HG03521 (cell line): ENCODE results near the gene NKAIN2.
"Not testable (repeated sequence)": the region's sequence is repeated elsewhere in the genome, so short reads cannot be mapped to it uniquely, and the experiment has no call there.

Experiments
- ATAC-seq: cut with Tn5 transposase; IDR thresholded peaks from one replicate; pipeline ENCODE4 v1.9.1; 2021; ENCODE audit warnings: mild to moderate bottlenecking, moderate library complexity; ENCODE audit not compliant: unreplicated experiment

Gene NKAIN2

DNA sequence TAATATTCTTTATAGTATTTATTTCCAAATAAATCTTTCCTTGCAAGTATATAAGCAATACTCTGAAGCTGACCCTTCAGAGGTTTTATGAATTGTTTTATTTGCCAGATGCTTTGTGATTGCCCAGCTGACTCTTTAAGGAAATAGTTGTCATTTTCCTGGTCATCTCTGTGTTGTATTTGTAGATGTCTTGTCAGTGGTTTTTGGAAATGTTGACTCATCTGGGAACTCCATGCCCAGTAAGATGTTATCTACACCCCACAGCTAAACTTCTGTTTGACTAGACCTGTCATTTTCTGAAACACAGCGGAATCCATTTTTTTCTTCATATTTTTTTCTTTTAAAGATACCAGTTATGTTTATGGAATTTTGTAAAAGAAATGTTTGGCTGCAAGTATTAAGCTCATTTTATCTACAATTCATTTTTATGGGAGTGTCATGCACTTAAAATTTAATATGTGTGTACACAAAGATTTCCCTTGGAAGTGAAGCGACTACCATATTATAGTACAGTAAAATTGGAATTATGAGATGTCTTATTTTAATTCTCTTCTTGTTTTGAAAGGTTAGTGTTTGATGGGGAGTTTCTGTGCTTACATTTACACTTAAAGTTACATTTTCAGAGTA is 491.0 kb downstream of the NKAIN2 start:
- no peak for ATAC-seq

DNA sequence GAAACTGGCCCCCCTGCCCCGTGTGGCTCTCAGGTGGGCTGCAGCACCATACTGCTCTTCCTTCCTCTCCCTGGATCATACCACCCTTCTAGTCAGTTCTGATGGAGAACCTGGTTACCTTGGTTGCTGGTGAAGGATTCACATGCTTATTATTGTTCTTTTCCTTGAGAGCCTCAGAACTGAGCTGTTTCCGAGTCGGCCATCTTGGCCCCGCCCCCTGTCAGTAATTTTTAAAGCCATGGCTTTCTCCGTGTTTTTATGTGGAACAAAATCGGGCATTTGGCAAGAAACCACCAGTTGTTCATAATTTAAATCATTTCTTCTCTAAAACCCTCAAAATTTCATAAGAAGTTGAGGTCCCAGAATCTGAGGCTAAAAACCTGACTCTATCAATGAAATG is 493.8 kb downstream of the NKAIN2 start:
- no peak for ATAC-seq

DNA sequence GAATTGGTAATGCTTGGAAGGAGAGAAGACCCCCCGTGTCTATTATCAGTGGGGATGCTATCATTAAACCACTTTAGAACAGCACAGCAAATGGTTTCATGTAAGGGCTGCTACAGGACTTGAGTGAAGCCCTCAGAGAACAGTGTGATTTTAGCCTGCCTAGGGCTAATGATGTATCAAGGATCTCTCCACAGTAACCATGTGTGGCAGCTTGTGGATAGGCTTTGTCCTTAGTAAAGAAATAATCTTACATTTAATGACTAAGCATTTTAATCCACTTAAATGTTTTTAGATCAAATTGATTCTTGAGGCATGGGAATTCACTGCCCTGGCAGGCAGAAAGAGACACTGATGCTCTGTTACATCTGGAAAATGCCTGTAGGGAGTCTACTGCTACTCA is 495.1 kb downstream of the NKAIN2 start:
- no peak for ATAC-seq

DNA sequence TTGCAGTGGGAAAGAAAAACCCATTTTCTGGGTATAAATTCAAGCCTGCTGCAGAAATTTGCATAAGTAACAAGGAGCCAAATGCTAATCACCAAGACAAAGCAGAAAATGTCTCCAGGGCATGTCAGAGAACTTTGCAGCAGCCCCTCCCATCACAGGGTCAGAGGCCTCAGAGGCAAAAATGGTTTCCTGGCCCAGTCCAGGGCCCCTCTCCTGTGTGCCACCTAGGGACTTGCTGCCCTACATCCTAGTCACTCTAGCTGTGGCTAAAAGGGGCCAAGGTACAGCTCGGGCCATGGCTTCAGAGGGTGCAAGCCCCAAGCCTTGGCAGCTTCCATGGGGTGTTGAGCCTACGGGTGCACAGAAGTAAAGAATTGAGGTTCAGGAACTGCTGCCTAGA is 497.2 kb downstream of the NKAIN2 start:
- ATAC-seq, result not testable (repeated sequence)

DNA sequence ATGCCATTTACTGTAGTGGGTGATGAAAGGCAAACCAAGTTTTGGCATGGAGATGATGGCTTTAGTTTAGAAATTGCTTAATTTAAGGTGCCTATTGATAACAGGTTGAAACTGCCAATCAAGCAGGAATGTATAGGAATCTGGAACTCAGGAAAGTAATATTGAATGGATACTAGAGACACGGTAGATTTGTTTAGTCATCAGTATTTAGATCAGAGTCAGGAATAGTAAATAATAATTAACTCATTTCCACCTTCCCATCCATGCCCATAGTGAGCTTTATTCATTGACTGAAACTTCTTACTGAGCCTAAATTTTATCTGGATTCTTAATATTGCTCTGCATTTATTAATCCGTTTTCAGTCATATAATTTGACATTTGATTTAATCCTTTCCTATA is 500.3 kb downstream of the NKAIN2 start:
- no peak for ATAC-seq

DNA sequence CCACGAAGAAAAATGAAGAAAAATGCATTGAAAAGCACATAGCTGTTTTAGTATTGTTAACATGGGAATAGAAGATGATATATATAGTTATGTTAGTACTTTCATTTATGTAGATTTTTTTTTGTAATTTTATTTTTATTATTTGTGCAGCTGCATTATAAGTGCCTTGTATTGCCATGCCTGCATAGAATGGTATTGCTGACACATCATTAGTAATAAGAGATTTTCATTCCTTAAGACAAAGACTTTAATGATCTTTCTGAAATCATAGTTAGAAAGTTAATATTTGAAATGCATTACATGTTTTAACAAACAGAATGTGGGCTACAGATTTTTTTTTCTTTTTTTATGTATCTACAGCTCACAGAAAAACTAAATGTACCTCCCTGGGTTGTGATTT is 506.5 kb downstream of the NKAIN2 start:
- no peak for ATAC-seq

DNA sequence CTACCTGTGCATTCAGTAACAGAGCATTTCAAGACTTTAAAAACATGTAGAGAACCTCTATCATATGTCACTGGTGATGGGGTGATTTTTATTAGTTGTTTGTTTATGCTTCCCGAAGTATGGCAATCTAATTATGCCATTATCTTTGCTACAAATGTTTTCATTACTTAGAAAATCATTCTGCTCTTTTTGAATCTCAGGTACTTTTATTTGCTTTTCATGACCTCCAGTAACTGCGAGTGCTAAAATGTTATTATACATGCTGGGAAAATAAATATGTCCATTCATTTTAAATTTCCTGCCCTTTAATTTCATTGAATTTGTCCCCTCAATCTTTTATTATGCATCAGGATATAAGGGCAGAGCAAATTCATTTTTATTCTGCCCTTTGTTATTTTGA is 515.7 kb downstream of the NKAIN2 start:
- no peak for ATAC-seq

DNA sequence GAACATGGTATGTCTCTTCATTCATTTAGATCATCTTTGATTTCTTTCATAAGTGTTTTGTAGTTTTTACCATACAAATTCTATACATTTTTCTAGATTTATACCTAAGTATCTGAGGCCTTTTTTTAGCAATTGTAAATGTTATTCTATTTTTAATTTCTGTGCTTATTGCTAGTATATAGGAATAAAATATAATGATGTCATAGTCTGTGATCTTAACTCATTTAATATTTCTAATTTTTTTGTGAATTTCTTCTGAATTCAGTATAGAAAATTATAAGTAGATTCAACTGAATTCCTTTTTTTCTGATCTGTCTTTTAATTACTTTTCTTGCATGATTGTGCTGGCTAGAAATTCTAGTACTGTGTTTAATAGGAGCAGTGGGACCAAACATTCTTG is 520.6 kb downstream of the NKAIN2 start:
- no peak for ATAC-seq

- no peak for ATAC-seq
These were observed 526.5 kb downstream of the NKAIN2 start for GRCh38 chr6:124330197-124330596.

- ATAC-seq, result no peak
These were observed 530.7 kb downstream of the NKAIN2 start for GRCh38 chr6:124334359-124334758.

DNA sequence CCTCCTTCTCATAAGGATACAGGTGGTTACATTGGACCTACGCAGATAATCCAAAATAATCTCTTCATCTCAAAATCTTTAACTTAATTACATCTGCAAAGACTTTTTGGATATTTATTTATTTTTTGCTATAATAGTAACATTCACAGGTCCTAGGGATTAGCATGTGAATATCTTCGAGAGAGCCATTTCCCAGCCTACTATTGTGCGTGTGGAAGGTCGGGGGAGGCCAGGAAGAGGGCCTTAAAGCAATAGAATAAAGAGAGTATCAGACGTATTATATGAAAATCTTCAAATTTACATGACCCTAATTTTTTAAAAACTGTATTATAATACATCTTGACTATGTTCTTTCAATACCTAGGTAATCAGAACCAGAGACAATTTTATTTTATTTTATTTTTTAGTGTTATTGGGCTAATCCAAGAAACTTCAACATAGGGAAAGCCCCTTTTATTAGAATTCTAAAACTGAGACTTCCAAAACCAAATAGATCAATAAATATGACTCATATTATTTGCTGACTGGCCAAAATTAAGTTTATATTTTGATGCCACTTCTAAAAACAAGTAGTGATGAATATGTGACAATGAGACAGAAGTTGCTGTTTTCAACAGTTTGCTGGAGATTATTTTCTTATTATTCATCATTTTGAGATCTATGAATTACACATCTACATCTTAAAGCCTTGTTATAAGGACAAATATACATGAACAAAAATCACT is 536.1 kb downstream of the NKAIN2 start:
- ATAC-seq, result no peak

- ATAC-seq, result not testable (repeated sequence)
These were observed 544.7 kb downstream of the NKAIN2 start for GRCh38 chr6:124348339-124348738.

GRCh38 chr6:124355146-124355545 is 551.5 kb downstream of the NKAIN2 start:
- no peak for ATAC-seq

- no peak for ATAC-seq
These were observed 552.7 kb downstream of the NKAIN2 start for GRCh38 chr6:124356276-124356810.

DNA sequence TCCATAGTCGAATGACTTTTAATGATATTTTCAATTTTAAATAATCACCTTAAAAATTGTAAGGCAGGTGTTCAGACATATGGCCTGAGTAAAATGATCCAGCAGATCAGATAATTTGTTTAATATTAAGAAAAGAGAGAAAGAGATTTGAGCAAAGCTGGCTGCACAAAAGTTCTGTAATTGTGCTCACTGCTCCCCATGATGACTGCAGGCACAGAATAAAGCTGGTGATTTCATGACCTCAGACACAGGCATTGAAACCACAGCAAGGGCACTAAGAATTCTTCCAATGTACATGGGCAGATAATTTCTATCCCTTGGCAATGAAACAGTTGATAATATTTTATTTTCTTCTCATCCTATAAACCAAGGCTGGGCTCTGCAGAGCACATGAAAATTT is 553.1 kb downstream of the NKAIN2 start:
- ATAC-seq, result no peak

- ATAC-seq, result no peak
These were observed 564.5 kb downstream of the NKAIN2 start for GRCh38 chr6:124368131-124368530.

DNA sequence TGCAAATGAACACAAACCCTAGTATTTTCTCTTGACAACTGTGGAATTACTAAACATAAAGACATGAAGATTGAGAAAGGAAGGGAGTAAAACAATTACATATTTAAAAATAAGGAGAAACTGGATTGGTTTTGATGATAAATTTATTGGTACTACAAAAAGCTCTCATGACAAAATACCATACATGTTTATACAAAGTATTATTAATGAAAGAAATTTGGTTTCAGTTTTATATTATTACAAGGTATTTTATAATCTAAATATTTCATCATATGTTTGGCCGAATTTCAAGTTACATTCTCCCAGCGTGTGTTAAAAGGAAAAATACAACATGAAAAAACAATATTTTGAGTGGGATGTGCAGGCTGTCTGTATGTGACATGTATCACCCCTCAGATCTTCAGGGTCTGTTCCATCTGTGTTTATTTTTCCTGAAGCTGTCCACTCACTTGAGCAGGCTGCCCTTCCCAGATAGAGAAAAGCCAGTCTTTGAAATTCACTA is 568.4 kb downstream of the NKAIN2 start:
- ATAC-seq, result no peak

DNA sequence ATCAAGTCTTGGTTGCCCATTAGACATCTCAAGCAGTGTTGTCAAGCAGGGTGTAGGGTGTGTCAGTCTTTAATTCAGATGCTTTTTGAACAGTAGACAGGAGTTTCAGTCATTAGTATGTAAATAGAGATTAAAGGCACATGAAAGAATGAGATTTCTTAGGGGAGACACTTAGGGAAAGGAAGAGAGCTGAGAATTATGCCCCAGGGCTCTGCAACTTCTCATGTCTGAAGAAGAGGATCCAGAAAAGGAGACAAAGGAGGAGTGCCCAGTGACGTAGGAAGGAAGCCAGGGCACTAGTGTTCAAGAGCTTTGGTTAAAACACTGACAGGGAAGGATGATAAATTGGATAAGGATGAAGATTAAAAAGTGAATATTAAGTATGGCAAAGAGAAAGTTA is 569.7 kb downstream of the NKAIN2 start:
- no peak for ATAC-seq

DNA sequence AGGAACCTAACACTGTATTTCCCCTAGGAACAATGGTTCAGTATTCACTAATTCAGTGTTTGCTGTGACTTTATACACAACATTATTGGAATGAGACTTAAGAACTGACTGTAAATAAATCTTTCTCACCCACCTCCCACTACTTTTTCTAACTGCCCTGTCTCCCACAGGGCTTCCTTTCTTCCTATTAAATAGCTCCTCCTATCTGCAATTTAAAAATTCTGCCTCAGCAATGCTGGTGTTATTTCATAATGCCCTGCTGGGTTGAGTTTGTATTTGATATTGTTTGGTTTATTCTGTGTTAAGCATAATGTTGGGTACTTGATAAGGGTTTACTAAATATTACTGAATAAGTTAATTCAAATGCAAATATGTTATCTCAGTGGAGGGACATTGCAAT is 585.5 kb downstream of the NKAIN2 start:
- no peak for ATAC-seq

GRCh38 chr6:124393536-124393935 is 589.9 kb downstream of the NKAIN2 start:
- ATAC-seq, result no peak

DNA sequence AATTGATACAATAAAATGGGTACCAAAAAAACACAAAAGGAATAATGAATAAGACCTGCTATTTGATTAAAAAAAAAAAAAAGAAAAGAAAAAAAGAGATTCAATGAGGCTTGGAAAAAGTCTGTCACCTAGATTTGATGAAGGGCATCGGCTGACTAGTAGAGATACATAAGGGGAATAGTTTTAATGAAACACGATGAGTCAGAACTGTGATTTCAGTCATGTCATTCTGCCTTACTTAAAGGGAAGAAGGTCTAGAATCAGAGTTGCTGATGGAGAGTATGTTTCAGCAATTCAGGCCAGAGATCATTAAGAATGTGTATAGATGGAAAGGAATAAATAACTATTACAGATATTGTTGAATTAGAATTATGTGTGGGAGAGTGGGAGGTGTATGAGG is 592.7 kb downstream of the NKAIN2 start:
- no peak for ATAC-seq

- ATAC-seq, result no peak
These were observed 596.8 kb downstream of the NKAIN2 start for GRCh38 chr6:124400261-124400999.
